ENCODE results near the gene KCNMA1. TPM values are rescaled to one million over a fixed set of nuclear protein-coding genes. Genes with fewer than 3 reads are reported as not detected.

Gene KCNMA1
- total and polyA plus RNA-seq, 5 donors, result 1.5 to 6.1 (median 3.3) TPM

DNA sequence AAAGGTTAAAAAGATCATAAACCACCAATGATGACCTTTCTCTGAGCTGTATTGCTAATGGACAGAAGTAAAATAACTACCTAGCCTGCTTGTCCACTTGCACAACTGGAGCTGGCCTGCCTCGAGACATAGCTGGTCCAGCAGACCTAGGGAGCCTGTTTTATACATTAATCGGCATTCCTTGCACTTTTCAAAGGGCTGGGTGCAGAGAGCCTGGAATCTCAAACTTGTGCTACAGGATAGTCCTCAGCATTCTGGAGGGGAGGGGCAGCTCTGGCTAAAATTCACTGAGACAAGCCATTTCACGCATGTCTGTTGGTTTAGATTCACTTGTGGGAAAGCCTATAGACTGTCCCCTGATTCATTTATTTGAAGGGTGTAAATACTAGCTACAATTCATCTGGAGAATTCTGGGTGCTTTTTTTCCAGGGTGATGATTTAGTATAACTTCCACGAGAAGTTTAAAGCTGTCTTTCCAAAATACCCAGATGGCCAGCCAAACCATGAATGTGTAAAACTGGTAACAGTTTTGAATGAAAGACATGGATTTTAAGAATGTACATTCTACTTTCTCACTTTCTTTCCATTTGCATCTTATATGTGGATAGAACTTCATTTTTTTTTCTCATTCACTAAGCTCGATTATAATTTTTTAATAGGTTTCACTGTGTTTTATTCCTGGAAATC is 389.4 kb downstream of the KCNMA1 start:
- Histone ChIP-seq H3K4me1 (ENCODE audit: control insufficient read depth, insufficient read depth, low read length) (no peaks in the 10 kb centered on the region), H3K9me3 (ENCODE audit: control insufficient read depth, low read length) (no peaks in the 10 kb centered on the region), H3K27me3 (ENCODE audit: control insufficient read depth, insufficient read depth) (no peaks in the 10 kb centered on the region), H3K27ac (ENCODE audit: low read length) (no peak overlapping the region), H3K4me3 (ENCODE audit: low read length) (no peak overlapping the region)
- WGBS, result 75% methylated on average over 5 of the region's 5 CpGs
- DNase-seq (no peak), ATAC-seq (no peak)
- intact Hi-C loops (cut with DNase I), result no loop called here

GRCh38 chr10:77247031-77247990 is 390.3 kb downstream of the KCNMA1 start:
- peak; percentile 90 to 93 for ATAC-seq
- intact Hi-C loops (cut with DNase I), result no loop called here
- WGBS, result 37% methylated on average over 12 of the region's 12 CpGs
- no peaks in the 10 kb centered on the region for H3K4me1 ChIP-seq (ENCODE audit: control insufficient read depth, insufficient read depth, low read length)
- H3K4me3 ChIP-seq (ENCODE audit: low read length), result no peak overlapping the region
- no peaks in the 10 kb centered on the region for H3K27me3 ChIP-seq (ENCODE audit: control insufficient read depth, insufficient read depth)
- peak in 2 of 3 donors; percentile 16 to 57 for DNase-seq
- H3K9me3 ChIP-seq (ENCODE audit: control insufficient read depth, low read length), result no peaks in the 10 kb centered on the region
- H3K27ac ChIP-seq (ENCODE audit: low read length), result no peak overlapping the region

GRCh38 chr10:77245953-77246352 is 391.7 kb downstream of the KCNMA1 start:
- intact Hi-C loops (cut with DNase I), result no loop called here
- 66% methylated on average over 1 of the region's 1 CpG for WGBS
- DNase-seq (no peak), ATAC-seq (peak; percentile 25 to 43)
- no peaks in the 10 kb centered on the region for H3K4me1 ChIP-seq (ENCODE audit: control insufficient read depth, insufficient read depth, low read length)
- H3K4me3 ChIP-seq (ENCODE audit: low read length), result no peak overlapping the region
- H3K27me3 ChIP-seq (ENCODE audit: control insufficient read depth, insufficient read depth), result no peaks in the 10 kb centered on the region
- H3K27ac ChIP-seq (ENCODE audit: low read length), result no peak overlapping the region
- H3K9me3 ChIP-seq (ENCODE audit: control insufficient read depth, low read length), result no peaks in the 10 kb centered on the region

DNA sequence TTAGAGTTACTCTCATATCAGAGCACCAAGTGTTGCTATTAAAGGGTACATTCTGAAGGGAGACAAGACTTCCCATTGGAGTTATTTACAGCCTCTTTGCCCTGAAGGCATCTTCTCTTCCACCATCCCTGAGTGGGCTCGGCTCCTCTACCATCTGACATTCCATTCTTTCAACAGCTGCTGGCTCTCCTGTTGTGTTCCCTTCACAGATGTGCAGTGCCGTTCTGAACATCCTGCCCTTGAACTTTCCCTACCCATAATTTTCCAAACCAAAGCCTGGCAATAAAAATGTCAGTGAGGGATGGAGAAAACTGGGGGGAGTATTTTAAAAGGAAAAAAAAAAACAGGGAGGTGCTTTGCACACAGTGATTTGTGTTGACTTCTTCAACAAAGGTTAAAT is 392.9 kb downstream of the KCNMA1 start:
- Histone ChIP-seq H3K4me1 (ENCODE audit: control insufficient read depth, insufficient read depth, low read length) (no peaks in the 10 kb centered on the region), H3K4me3 (ENCODE audit: low read length) (no peak overlapping the region), H3K27me3 (ENCODE audit: control insufficient read depth, insufficient read depth) (no peaks in the 10 kb centered on the region), H3K27ac (ENCODE audit: low read length) (no peak overlapping the region), H3K9me3 (ENCODE audit: control insufficient read depth, low read length) (no peaks in the 10 kb centered on the region)
- intact Hi-C loops (cut with DNase I), result no loop called here
- ATAC-seq (no peak), DNase-seq (no peak)
- 58% methylated on average over 2 of the region's 2 CpGs for WGBS

- DNase-seq (no peak), ATAC-seq (no peak)
- Histone ChIP-seq H3K4me3 (ENCODE audit: low read length) (no peak overlapping the region), H3K4me1 (ENCODE audit: control insufficient read depth, insufficient read depth, low read length) (no peaks in the 10 kb centered on the region), H3K9me3 (ENCODE audit: control insufficient read depth, low read length) (no peaks in the 10 kb centered on the region), H3K27ac (ENCODE audit: low read length) (no peak overlapping the region), H3K27me3 (ENCODE audit: control insufficient read depth, insufficient read depth) (no peaks in the 10 kb centered on the region)
- 90% methylated on average over 2 of the region's 2 CpGs for WGBS
- intact Hi-C loops (cut with DNase I), result no loop called here
Measured at GRCh38 chr10:77244286-77244685, 393.3 kb downstream of the KCNMA1 start.

- ATAC-seq, result no peak
- Histone ChIP-seq H3K27ac (ENCODE audit: low read length) (no peak overlapping the region), H3K4me3 (ENCODE audit: low read length) (no peak overlapping the region), H3K27me3 (ENCODE audit: control insufficient read depth, insufficient read depth) (no peaks in the 10 kb centered on the region), H3K9me3 (ENCODE audit: control insufficient read depth, low read length) (no peaks in the 10 kb centered on the region), H3K4me1 (ENCODE audit: control insufficient read depth, insufficient read depth, low read length) (no peaks in the 10 kb centered on the region)
- no peak for DNase-seq
- 48% methylated on average over 3 of the region's 3 CpGs for WGBS
- intact Hi-C loops (cut with DNase I), result no loop called here
Measured at GRCh38 chr10:77241350-77241725, 396.3 kb downstream of the KCNMA1 start.

DNA sequence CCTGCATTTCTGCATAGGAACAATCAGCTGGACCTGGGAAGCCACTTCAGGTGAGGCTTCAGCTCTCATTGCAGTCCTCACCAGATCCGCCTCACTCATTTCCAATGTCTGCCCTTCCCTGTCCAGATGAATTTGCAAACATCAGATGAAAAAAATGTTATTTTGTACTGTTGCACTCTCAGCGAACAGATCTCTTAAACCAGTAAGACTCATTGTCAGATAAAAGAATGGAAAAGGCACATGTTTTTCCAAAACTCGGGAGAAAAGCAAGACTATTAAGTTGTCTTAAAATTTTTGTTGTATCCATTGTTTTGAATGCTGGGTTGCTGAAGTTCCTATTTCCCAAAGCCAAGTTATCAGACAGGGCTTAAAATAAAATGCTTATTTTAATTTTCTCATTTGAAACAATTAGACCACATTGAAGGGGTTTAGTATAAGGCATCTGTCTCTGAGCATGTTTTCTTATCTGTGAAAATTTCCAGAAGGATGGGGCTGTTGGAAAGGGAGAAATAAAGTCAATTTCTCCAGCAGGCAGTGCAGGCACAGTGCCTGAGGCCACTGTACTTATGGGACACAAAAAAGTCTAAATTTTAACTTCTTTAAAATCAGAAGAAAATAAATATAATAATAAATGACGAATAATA is 396.8 kb downstream of the KCNMA1 start:
- H3K27ac ChIP-seq (ENCODE audit: low read length), result no peak overlapping the region
- intact Hi-C loops (cut with DNase I), result no loop called here
- H3K4me3 ChIP-seq (ENCODE audit: low read length), result no peak overlapping the region
- no peaks in the 10 kb centered on the region for H3K9me3 ChIP-seq (ENCODE audit: control insufficient read depth, low read length)
- DNase-seq (no peak), ATAC-seq (no peak)
- 61% methylated on average over 4 of the region's 4 CpGs for WGBS
- no peaks in the 10 kb centered on the region for H3K27me3 ChIP-seq (ENCODE audit: control insufficient read depth, insufficient read depth)
- H3K4me1 ChIP-seq (ENCODE audit: control insufficient read depth, insufficient read depth, low read length), result no peaks in the 10 kb centered on the region

DNA sequence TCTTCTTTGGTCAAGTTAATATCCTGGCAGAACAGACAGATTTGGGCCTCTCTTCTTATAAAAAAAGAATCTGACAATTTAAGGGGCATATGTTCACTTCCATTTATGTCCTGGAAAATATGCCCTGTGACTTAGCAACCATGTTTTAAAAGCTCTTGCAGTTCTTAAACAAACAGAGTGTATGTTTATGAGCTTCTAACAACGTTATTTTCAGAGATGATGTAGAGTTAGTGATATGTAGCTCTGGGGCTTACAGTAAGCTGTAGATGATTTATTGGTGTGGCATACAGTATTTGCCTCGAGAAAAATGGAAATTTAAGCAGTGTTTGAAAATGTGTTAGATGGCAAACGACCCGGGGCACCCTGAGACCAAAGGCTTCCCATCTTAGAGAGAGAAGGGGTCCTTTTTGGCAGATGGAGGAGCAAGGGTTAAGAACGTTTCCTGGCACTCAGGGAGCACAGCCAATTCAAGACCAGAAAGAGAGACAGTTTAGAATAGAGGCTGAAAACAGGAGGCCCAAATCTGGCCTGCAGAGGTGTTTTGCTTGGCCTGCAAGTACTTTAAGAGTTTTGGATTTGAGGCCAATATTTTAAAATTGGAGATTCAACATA is 397.5 kb downstream of the KCNMA1 start:
- Histone ChIP-seq H3K4me1 (ENCODE audit: control insufficient read depth, insufficient read depth, low read length) (no peaks in the 10 kb centered on the region), H3K9me3 (ENCODE audit: control insufficient read depth, low read length) (no peaks in the 10 kb centered on the region), H3K4me3 (ENCODE audit: low read length) (no peak overlapping the region), H3K27ac (ENCODE audit: low read length) (no peak overlapping the region), H3K27me3 (ENCODE audit: control insufficient read depth, insufficient read depth) (no peaks in the 10 kb centered on the region)
- no peak for ATAC-seq
- 48% methylated on average over 5 of the region's 5 CpGs for WGBS
- intact Hi-C loops (cut with DNase I), result no loop called here
- DNase-seq, result no peak

- no peak overlapping the region for H3K4me3 ChIP-seq (ENCODE audit: low read length)
- H3K27ac ChIP-seq (ENCODE audit: low read length), result no peak overlapping the region
- DNase-seq (no peak), ATAC-seq (no peak)
- no peaks in the 10 kb centered on the region for H3K27me3 ChIP-seq (ENCODE audit: control insufficient read depth, insufficient read depth)
- intact Hi-C loops (cut with DNase I), result no loop called here
- no peaks in the 10 kb centered on the region for H3K9me3 ChIP-seq (ENCODE audit: control insufficient read depth, low read length)
- H3K4me1 ChIP-seq (ENCODE audit: control insufficient read depth, insufficient read depth, low read length), result no peaks in the 10 kb centered on the region
Measured at GRCh38 chr10:77237120-77237519, 400.5 kb downstream of the KCNMA1 start.

GRCh38 chr10:77236700-77237099 is 400.9 kb downstream of the KCNMA1 start:
- Histone ChIP-seq H3K4me3 (ENCODE audit: low read length) (no peak overlapping the region), H3K27ac (ENCODE audit: low read length) (no peak overlapping the region), H3K9me3 (ENCODE audit: control insufficient read depth, low read length) (no peaks in the 10 kb centered on the region), H3K4me1 (ENCODE audit: control insufficient read depth, insufficient read depth, low read length) (no peaks in the 10 kb centered on the region), H3K27me3 (ENCODE audit: control insufficient read depth, insufficient read depth) (no peaks in the 10 kb centered on the region)
- WGBS, result 89% methylated on average over 2 of the region's 2 CpGs
- ATAC-seq (no peak), DNase-seq (no peak)
- intact Hi-C loops (cut with DNase I), result no loop called here

DNA sequence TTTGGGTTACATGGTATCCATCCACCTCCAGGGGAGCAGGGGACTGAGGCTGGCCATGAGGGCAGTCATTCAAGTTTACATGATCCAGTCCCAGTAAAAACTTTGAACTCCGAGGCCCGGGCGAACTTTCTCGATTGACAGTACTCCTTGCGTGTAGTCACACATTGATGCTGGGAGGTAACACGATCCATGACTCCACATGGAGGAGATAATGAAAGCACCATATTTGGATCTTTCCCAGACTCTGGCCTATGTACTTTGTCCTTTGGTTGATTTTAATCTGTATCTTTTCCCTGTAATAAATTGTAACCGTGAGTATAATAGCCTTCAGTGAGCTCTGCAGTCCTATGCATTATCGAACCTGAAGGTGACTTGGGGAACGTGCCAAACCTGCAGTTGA is 401.6 kb downstream of the KCNMA1 start:
- no peak for DNase-seq
- ATAC-seq, result no peak
- intact Hi-C loops (cut with DNase I), result no loop called here
- H3K9me3 ChIP-seq (ENCODE audit: control insufficient read depth, low read length), result no peaks in the 10 kb centered on the region
- no peaks in the 10 kb centered on the region for H3K27me3 ChIP-seq (ENCODE audit: control insufficient read depth, insufficient read depth)
- no peaks in the 10 kb centered on the region for H3K4me1 ChIP-seq (ENCODE audit: control insufficient read depth, insufficient read depth, low read length)
- no peak overlapping the region for H3K27ac ChIP-seq (ENCODE audit: low read length)
- 80% methylated on average over 9 of the region's 9 CpGs for WGBS
- no peak overlapping the region for H3K4me3 ChIP-seq (ENCODE audit: low read length)

All from right cardiac atrium (tissue), 5 donors.